ENCODE data around the gene WWOX. TPM values are rescaled to one million over a fixed set of nuclear protein-coding genes. Genes with fewer than 3 reads are reported as not detected.

WWOX gene
- total RNA-seq, 1 donor from 2014 or later, result 29.6 TPM

GRCh38 chr16:78669994-78670393 is 570.5 kb downstream of the WWOX start:
- DNase-seq (ENCODE audit: low read depth), result no peak
- H3K4me3 ChIP-seq (ENCODE audit: low read depth, low read length), result no peak overlapping the region
- no peak for TF ChIP-seq CTCF (conservative IDR thresholded peaks at IDR 0.05; ENCODE audit: low read depth, low read length)

GRCh38 chr16:78672779-78673556 is 573.5 kb downstream of the WWOX start:
- no peak overlapping the region for H3K4me3 ChIP-seq (ENCODE audit: low read depth, low read length)
- TF ChIP-seq CTCF (conservative IDR thresholded peaks at IDR 0.05; ENCODE audit: low read depth, low read length), result no peak
- DNase-seq (ENCODE audit: low read depth), result no peak

- no peak for DNase-seq (ENCODE audit: low read depth)
- no peak for TF ChIP-seq CTCF (conservative IDR thresholded peaks at IDR 0.05; ENCODE audit: low read depth, low read length)
These were observed 574.4 kb downstream of the WWOX start for GRCh38 chr16:78673884-78674283.

GRCh38 chr16:78675312-78675711 is 575.9 kb downstream of the WWOX start:
- no peak for DNase-seq (ENCODE audit: low read depth)
- TF ChIP-seq CTCF (conservative IDR thresholded peaks at IDR 0.05; ENCODE audit: low read depth, low read length), result no peak
- H3K4me3 ChIP-seq (ENCODE audit: low read depth, low read length), result no peak overlapping the region

More at GRCh38 chr16:78673884-78674283, 574.4 kb downstream of the WWOX start:
- H3K4me3 ChIP-seq (ENCODE audit: low read depth, low read length), result no peak overlapping the region

- no peak for TF ChIP-seq CTCF (conservative IDR thresholded peaks at IDR 0.05; ENCODE audit: low read depth, low read length)
- DNase-seq (ENCODE audit: low read depth), result no peak
- H3K4me3 ChIP-seq (ENCODE audit: low read depth, low read length), result no peak overlapping the region
These were observed 576.7 kb downstream of the WWOX start for GRCh38 chr16:78675951-78676792.

GRCh38 chr16:78677181-78677731 is 577.8 kb downstream of the WWOX start:
- DNase-seq (ENCODE audit: low read depth), result no peak
- no peak overlapping the region for H3K4me3 ChIP-seq (ENCODE audit: low read depth, low read length)
- no peak for TF ChIP-seq CTCF (conservative IDR thresholded peaks at IDR 0.05; ENCODE audit: low read depth, low read length)

Data from epithelial cell of proximal tubule (primary cell).